HepG2 (cell line): Measurements from ENCODE around the gene FAM83G. TPM values are rescaled to one million over a fixed set of nuclear protein-coding genes. Genes with fewer than 3 reads are reported as not detected.

Source experiments
- GATAD2A ChIP-seq: IDR thresholded peaks from 2 replicates; pipeline ENCODE4 v1.6.1; 2016
- HOMEZ ChIP-seq: IDR thresholded peaks from 2 replicates; pipeline ENCODE4 v1.6.1; 2016; ENCODE audit warnings: low read depth
- NR2F2 ChIP-seq: IDR thresholded peaks from 2 replicates; pipeline ENCODE4 v1.6.1; 2012; ENCODE audit warnings: low read depth, inconsistent platforms, borderline replicate concordance
- POGK ChIP-seq: sonication (generic); formaldehyde crosslinking; conservative IDR thresholded peaks from 2 replicates; pipeline ENCODE4 v1.8.0; 2022; ENCODE audit warnings: mild to moderate bottlenecking, moderate library complexity, missing genetic modification reagents
- POLR2AphosphoS2 ChIP-seq: IDR thresholded peaks from 2 replicates; pipeline ENCODE4 v1.6.1; 2011; ENCODE audit warnings: low read depth, low read length, improper control_type of control experiment
- SIX1 ChIP-seq: sonication (generic); formaldehyde crosslinking; IDR thresholded peaks from 2 replicates; pipeline ENCODE4 v1.4.0; 2020; ENCODE audit warnings: missing genetic modification reagents, borderline replicate concordance
- SMC3 ChIP-seq: IDR thresholded peaks from 2 replicates; pipeline ENCODE4 v1.6.1; 2011; ENCODE audit warnings: low read length, improper control_type of control experiment
- ZFP36L2 ChIP-seq: sonication (generic); formaldehyde crosslinking; IDR thresholded peaks from 2 replicates; pipeline ENCODE4 v1.4.0; 2020; ENCODE audit warnings: missing genetic modification reagents
- ZHX2 ChIP-seq, 2 experiments: sonication (generic) in 1 of 2; formaldehyde crosslinking in 1 of 2; IDR thresholded peaks; 2 replicates each; pipeline versions ENCODE4 v1.6.1 to v1.9.0; 2014 to 2022; ENCODE audit warnings: antibody characterized with exemption in 1 of 2, borderline replicate concordance in 1 of 2, inconsistent platforms in 1 of 2, low read depth in 1 of 2, missing genetic modification reagents in 1 of 2
- ZNF646 ChIP-seq: sonication (generic); formaldehyde crosslinking; IDR thresholded peaks from 2 replicates; pipeline ENCODE4 v1.9.0; 2021; ENCODE audit warnings: mild to moderate bottlenecking, missing genetic modification reagents
- ZNF749 ChIP-seq: sonication (generic); formaldehyde crosslinking; IDR thresholded peaks from 2 replicates; pipeline ENCODE4 v1.8.0; 2022; ENCODE audit warnings: mild to moderate bottlenecking, missing genetic modification reagents, moderate library complexity, borderline replicate concordance
- ZSCAN30 ChIP-seq: sonication (generic); formaldehyde crosslinking; IDR thresholded peaks from 2 replicates; pipeline ENCODE4 v1.5.0; 2020; ENCODE audit warnings: mild to moderate bottlenecking, missing genetic modification reagents
- polyA plus RNA-seq, 8 experiments: library from polyadenylated mRNA; depleted of rRNA in 3 of 8; stranded (reverse) in 7 of 8; unstranded in 1 of 8; fragments of >200 nt; fragmentation: Illumina TruSeq in 4 of 8; extraction: Trizol in 4 of 8; gene quantifications; 2 replicates each; pipeline versions ENCODE4 v1.2.1 to v1.2.3, GENCODE V29; 2011 to 2016; ENCODE audit warnings: low read depth in 4 of 8, missing spikeins in 1 of 8, mixed read lengths in 1 of 8; ENCODE audit not compliant: insufficient read depth in 1 of 8
- total RNA-seq, 5 experiments: library from RNA; depleted of rRNA; stranded (reverse); fragments of >200 nt; fragmentation: Illumina TruSeq; extraction: Trizol; gene quantifications; 2 replicates each; pipeline ENCODE4 v1.2.3, GENCODE V29; 2016; ENCODE audit warnings: low read depth in 1 of 5

Gene FAM83G
- total and polyA plus RNA-seq, 2 of the 13 experiments (the other 11 are each of a cell fraction or from before 2014, with no cell fraction given) = 13.7 to 18.6 TPM

- TF ChIP-seq ZHX2 (IDR thresholded peaks at IDR 0.05; ENCODE audit: low read depth) (no peak), ZHX2 (CRISPR knock-in tag; IDR thresholded peaks at IDR 0.05; ENCODE audit: borderline replicate concordance) (no peak), HOMEZ (CRISPR knock-in tag) (no peak), POGK (CRISPR knock-in tag) (no peak), POLR2AphosphoS2 (no peak), SMC3 (peak; percentile 50), SIX1 (CRISPR knock-in tag) (no peak), ZNF646 (no peak), ZSCAN30 (CRISPR knock-in tag) (no peak), ZFP36L2 (CRISPR knock-in tag) (no peak), ZNF749 (CRISPR knock-in tag) (no peak), NR2F2 (no peak), GATAD2A (peak; percentile 32; the same call in 1 of the 2 replicates)
These were observed 52.4 kb downstream of the FAM83G start, which contains the start of gene SLC5A10 (continued) for GRCh38 chr17:18951941-18952842.
